ENCODE measurements around the gene RIMBP3C. TPM values are rescaled to one million over a fixed set of nuclear protein-coding genes. Genes with fewer than 3 reads are reported as not detected.

Gene RIMBP3C
- total and polyA plus RNA-seq, 7 donors: 0.01 to 0.04 (median 0.04) TPM; not detected in 4

DNA sequence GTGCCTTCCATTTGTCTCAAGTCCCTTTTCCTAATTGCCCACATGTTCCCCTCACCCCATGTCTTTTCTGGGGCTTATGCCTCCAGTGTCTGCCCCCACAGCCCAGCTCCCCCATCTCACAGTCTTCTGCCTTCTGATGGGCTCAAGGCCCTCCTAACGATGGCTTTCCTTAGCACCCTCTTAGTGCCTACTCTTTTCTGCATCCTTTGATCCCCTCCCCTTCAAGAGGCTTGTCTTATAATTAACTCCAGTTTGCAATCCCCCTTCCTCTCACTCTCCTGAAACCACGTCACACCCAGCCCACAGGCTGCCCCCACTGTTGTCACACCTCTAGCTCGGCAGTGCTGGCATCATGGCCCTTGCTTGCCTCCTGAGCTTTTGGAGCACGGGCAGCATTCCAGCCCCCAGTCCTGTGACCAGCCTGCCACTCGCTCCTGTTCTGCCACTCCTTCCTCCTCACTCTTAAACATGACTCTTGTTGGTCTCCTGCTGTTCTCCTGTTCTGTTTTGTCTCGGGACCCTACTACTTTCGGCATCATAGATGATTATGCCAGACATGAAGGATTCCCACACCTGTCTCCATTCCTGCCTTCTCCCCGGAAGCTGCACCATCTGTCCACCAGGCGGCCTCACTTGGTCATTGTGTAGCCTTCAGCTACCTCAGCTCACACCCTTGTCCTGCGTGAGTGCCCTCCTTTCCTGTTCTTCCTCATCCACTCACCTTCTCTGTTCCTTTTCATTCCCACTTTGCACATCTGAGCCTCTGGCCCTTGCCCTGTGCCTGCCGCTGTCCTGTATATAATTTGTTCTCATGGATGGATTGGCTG, 42.4 kb upstream of the RIMBP3C start:
- Histone ChIP-seq H3K27me3 (ENCODE audit: insufficient read depth in 3 of 3, low read length in 2 of 3) (no peaks in the 10 kb centered on the region), H3K4me3 (no peak overlapping the region), H3K4me1 (peaks cover 42% of the 10 kb centered on the region), H3K9me3 (no peaks in the 10 kb centered on the region), H3K27ac (no peak overlapping the region), H3K36me3 (ENCODE audit: insufficient read depth in 1 of 2, low read depth in 1 of 2) (peaks cover 4 to 37% of the 10 kb centered on the region in 2 donors)
- intact Hi-C loops (cut with DNase I): loop anchor here in 1 of 2 donors (5.0 kb wide), 1 partner anchor 34 kb away; no protein-coding TSS in a partner anchor
- 67 to 82% (median 72%) methylated on average over 11 of the region's 11 CpGs for WGBS, 3 donors
- DNase-seq (no peak), ATAC-seq (no peak)
- TF ChIP-seq, protein P1, sequence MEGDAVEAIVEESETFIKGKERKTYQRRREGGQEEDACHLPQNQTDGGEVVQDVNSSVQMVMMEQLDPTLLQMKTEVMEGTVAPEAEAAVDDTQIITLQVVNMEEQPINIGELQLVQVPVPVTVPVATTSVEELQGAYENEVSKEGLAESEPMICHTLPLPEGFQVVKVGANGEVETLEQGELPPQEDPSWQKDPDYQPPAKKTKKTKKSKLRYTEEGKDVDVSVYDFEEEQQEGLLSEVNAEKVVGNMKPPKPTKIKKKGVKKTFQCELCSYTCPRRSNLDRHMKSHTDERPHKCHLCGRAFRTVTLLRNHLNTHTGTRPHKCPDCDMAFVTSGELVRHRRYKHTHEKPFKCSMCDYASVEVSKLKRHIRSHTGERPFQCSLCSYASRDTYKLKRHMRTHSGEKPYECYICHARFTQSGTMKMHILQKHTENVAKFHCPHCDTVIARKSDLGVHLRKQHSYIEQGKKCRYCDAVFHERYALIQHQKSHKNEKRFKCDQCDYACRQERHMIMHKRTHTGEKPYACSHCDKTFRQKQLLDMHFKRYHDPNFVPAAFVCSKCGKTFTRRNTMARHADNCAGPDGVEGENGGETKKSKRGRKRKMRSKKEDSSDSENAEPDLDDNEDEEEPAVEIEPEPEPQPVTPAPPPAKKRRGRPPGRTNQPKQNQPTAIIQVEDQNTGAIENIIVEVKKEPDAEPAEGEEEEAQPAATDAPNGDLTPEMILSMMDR (IDR thresholded peaks at IDR 0.05): no peak

DNA sequence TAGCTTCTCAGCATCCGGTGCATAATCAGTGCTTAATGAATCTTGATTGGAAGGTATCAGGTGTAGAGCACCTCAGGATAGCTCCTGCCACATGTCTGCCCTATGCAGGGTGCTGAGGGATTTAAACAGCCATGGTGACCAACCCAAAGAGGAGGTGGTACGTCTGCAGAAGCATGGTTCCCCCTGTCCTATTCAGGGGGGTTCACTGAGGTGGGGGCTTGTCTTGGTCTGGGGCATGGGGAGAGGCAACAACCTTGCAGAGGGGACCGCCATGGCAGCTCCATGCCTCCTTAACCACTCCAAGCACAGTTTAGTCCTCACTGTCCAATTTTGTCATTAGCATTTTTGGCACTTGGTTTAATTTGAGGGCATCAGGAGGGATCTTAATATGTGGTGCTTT, 41.2 kb upstream of the RIMBP3C start:
- WGBS, 3 donors: 89 to 96% (median 91%) methylated on average over 3 of the region's 3 CpGs
- intact Hi-C loops (cut with DNase I): loop anchor here in 1 of 2 donors (5.0 kb wide), 1 partner anchor 35 kb away; no protein-coding TSS in a partner anchor
- no peak overlapping the region for H3K27ac ChIP-seq

DNA sequence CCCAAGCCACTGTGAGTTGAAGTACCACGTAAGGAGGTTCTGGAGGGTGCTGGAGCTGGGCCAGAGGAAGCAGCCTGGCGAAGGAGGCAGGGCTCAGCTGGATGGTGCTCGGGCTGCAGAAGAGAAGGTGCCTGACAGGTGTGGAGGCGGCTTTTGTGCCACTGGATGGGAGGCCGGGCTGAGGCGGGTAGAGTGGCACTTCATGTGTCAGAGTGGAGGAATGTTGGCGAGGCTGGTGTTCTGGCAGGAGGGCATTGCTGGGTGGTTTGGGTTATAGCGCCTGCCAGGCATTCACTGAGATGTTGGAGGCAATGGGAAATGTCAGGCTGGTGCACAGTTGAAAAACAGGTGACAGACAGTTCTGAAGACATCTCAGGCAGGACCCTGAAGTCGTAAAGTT, 40.4 kb upstream of the RIMBP3C start:
- H3K27ac ChIP-seq: peak overlapping the region; percentile 37
- H3K36me3 ChIP-seq (ENCODE audit: insufficient read depth in 1 of 2, low read depth in 1 of 2): peaks cover 4 to 37% of the 10 kb centered on the region in 2 donors
- intact Hi-C loops (cut with DNase I): loop anchor here in 1 of 2 donors (5.0 kb wide), 1 partner anchor 36 kb away; no protein-coding TSS in a partner anchor
- peaks cover 57% of the 10 kb centered on the region for H3K4me1 ChIP-seq
- 21 to 37% (median 26%) methylated on average over 9 of the region's 9 CpGs for WGBS, 3 donors
- no peaks in the 10 kb centered on the region for H3K27me3 ChIP-seq (ENCODE audit: insufficient read depth in 3 of 3, low read length in 2 of 3)
- TF ChIP-seq, protein P1 (IDR thresholded peaks at IDR 0.05): no peak
- peak; percentile 51 to 85 for DNase-seq
- no peak overlapping the region for H3K4me3 ChIP-seq
- peak; percentile 91 to 97 (median 95) for ATAC-seq
- no peaks in the 10 kb centered on the region for H3K9me3 ChIP-seq

More for the DNA sequence above, 41.2 kb upstream of the RIMBP3C start:
- Histone ChIP-seq H3K27me3 (ENCODE audit: insufficient read depth in 3 of 3, low read length in 2 of 3) (no peaks in the 10 kb centered on the region), H3K4me3 (no peak overlapping the region), H3K36me3 (ENCODE audit: insufficient read depth in 1 of 2, low read depth in 1 of 2) (peaks cover 4 to 37% of the 10 kb centered on the region in 2 donors), H3K9me3 (no peaks in the 10 kb centered on the region), H3K4me1 (peaks cover 54% of the 10 kb centered on the region)
- TF ChIP-seq, protein P1 (IDR thresholded peaks at IDR 0.05): no peak
- DNase-seq: no peak
- no peak for ATAC-seq

DNA sequence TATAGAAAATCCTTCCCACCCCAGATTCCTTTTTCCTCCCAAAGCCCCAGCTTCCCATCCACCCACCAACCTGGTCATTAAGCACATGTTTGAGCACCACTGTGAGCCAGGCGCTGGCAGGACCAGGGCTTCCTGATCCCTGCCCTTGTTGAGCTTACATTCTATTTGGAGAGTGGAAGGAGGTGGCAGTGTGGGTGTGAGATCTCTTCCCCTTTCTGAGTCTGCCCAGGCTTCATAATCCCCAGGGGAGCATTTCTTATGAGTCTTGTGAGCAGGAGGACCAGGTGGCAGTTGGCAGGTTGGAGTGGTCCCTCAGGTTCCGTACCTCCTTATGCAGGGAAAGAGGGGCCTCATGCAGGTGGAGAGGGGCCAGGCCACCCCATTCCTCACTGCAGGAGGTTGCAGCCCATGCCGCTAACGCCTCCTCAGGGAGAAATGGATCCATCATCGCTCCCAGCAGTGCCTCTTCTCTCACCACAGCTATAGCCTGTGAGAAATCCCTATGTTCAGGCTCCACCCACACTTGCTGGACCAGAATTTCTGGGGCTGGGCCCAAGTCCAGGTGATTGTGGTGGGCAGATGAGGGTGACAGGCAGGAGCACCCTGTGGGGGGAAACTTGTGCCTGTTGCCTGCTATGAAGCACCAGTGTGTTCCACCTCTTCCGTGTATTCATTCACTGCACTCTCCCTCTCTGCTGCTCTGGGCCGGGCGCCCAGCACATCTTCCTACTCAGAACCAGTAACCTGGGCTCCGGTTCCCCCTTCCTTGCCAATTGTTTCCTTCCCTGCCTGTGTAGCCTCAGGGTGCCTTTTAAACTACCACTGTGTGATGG, 39.8 kb upstream of the RIMBP3C start:
- intact Hi-C loops (cut with DNase I): loop anchor here in 1 of 2 donors (5.0 kb wide), 1 partner anchor 36 kb away; no protein-coding TSS in a partner anchor
- H3K4me3 ChIP-seq: no peak overlapping the region
- no peaks in the 10 kb centered on the region for H3K9me3 ChIP-seq
- H3K36me3 ChIP-seq (ENCODE audit: insufficient read depth in 1 of 2, low read depth in 1 of 2): peaks cover 4 to 32% of the 10 kb centered on the region in 2 donors
- peaks cover 61% of the 10 kb centered on the region for H3K4me1 ChIP-seq
- 75 to 82% (median 81%) methylated on average over 9 of the region's 9 CpGs for WGBS, 3 donors
- DNase-seq (no peak), ATAC-seq (peak in 1 of 4 donors; percentile 2)
- peak overlapping the region; percentile 37 for H3K27ac ChIP-seq
- TF ChIP-seq, protein P1 (IDR thresholded peaks at IDR 0.05): no peak
- no peaks in the 10 kb centered on the region for H3K27me3 ChIP-seq (ENCODE audit: insufficient read depth in 3 of 3, low read length in 2 of 3)
